T-helper 1 cell (primary cell): ENCODE measurements around the gene AGBL4.

ENCODE experiments used
- DNase-seq, 5 donors: peaks; one replicate each; pipeline ENCODE4 v3.0.0-alpha.2; 2012 to 2020

AGBL4 gene

GRCh38 chr1:48629867-48630266 is 1393.9 kb downstream of the AGBL4 start:
- no peak for DNase-seq

GRCh38 chr1:48627486-48627885 is 1396.3 kb downstream of the AGBL4 start:
- DNase-seq: no peak

- no peak for DNase-seq
These were observed 1404.2 kb downstream of the AGBL4 start for GRCh38 chr1:48619539-48619938.

GRCh38 chr1:48617252-48617651 is 1406.5 kb downstream of the AGBL4 start:
- no peak for DNase-seq

- no peak for DNase-seq
These were observed 1407.0 kb downstream of the AGBL4 start for GRCh38 chr1:48616710-48617109.

GRCh38 chr1:48611841-48612240 is 1411.9 kb downstream of the AGBL4 start:
- DNase-seq: no peak

GRCh38 chr1:48610628-48611542 is 1412.9 kb downstream of the AGBL4 start:
- DNase-seq: no peak

- DNase-seq: no peak
These were observed 1414.9 kb downstream of the AGBL4 start for GRCh38 chr1:48608882-48609281.

GRCh38 chr1:48603222-48603621 is 1420.5 kb downstream of the AGBL4 start:
- DNase-seq: no peak

- DNase-seq: no peak
These were observed 1421.4 kb downstream of the AGBL4 start for GRCh38 chr1:48602349-48602748.

- DNase-seq: no peak
These were observed 1423.6 kb downstream of the AGBL4 start for GRCh38 chr1:48600182-48600581.

GRCh38 chr1:48597663-48598062 is 1426.1 kb downstream of the AGBL4 start:
- DNase-seq: no peak

GRCh38 chr1:48596046-48596445 is 1427.7 kb downstream of the AGBL4 start:
- no peak for DNase-seq

- DNase-seq: no peak
These were observed 1428.1 kb downstream of the AGBL4 start for GRCh38 chr1:48595613-48596012.

- no peak for DNase-seq
These were observed 1431.4 kb downstream of the AGBL4 start for GRCh38 chr1:48592330-48592729.

GRCh38 chr1:48591181-48591580 is 1432.6 kb downstream of the AGBL4 start:
- no peak for DNase-seq

GRCh38 chr1:48588061-48588460 is 1435.7 kb downstream of the AGBL4 start:
- no peak for DNase-seq

- no peak for DNase-seq
These were observed 1441.3 kb downstream of the AGBL4 start for GRCh38 chr1:48582408-48582807.

- DNase-seq: no peak
These were observed 1442.5 kb downstream of the AGBL4 start for GRCh38 chr1:48581270-48581669.

- peak in 1 of 5 donors; percentile 15 for DNase-seq
These were observed 1447.2 kb downstream of the AGBL4 start for GRCh38 chr1:48576565-48576964.

- DNase-seq: peak in 1 of 5 donors; percentile 1
These were observed 1451.0 kb downstream of the AGBL4 start for GRCh38 chr1:48572646-48573258.

GRCh38 chr1:48572134-48572533 is 1451.6 kb downstream of the AGBL4 start:
- DNase-seq: no peak

GRCh38 chr1:48571303-48571987 is 1452.3 kb downstream of the AGBL4 start:
- no peak for DNase-seq

- DNase-seq: no peak
These were observed 1453.2 kb downstream of the AGBL4 start for GRCh38 chr1:48570568-48570967.
